C1 segment of cervical spinal cord (tissue), 14 donors: ENCODE data around the gene GRIN3A.
"Not testable (repeated sequence)": the region's sequence is repeated elsewhere in the genome, so short reads cannot be mapped to it uniquely, and the experiment has no call there.

Experiments used
- DNase-seq, 14 donors: peaks; one replicate each; lab custom pipeline; 2025; lab: John Stamatoyannopoulos, UW

The GRIN3A gene

GRCh38 chr9:101634741-101635409 lies 103.6 kb downstream of the GRIN3A start:
- DNase-seq = no peak

DNA sequence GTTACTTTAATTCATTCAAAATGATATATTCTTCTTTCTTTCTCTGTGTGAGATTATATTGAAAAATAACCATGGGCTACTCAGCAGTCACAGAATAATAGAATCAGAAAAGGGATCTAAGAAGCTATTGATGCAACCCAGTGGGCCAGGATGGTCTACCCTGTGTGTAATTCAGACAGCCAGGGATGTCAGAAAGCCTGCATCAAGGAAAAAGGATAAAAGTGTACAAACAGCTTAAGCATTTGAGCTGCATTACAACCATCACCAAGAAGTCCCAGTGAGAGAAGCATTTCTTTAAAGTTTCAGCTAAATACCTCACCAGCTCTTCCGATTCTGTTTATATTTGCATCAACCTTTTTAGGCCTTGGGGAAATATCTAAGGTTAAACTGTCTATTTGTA lies 105.8 kb downstream of the GRIN3A start:
- no peak for DNase-seq

DNA sequence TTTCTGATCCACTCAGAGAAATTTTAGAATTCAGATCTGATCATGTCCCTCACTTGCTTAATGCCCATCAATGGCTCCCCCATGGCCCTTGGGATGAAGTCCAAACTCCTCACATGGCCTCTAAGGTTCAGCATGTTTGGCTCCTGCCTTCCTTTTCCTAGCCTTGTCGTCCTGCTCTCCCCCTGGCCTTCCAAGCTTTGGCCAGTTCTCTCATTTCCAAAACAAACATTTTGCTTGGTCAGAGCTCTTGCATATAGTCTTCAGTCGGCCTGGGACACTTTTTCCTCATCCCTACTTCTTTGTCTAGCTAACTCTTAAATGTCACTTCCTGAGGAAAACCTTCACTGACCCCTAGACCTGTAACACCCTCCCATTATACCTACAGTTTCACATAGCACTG lies 106.6 kb downstream of the GRIN3A start:
- DNase-seq = no peak

DNA sequence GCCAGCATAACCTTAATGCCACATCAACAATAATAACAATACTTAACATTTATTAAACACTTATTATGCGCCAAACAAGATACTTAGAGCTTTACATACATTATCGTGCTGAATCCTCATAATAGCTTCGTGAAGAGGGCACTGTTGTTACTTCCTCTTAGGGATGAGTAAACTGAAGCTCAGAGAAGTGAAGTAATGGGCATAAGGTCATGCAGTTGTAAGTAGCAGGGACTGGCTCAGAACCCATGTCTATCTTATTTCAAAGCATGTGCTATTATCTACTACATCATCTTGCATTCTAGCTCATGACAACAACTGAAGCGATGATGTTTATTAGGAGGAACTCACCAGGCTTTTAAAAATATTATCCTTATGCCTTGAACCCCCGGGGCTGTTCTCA lies 108.8 kb downstream of the GRIN3A start:
- no peak for DNase-seq

DNA sequence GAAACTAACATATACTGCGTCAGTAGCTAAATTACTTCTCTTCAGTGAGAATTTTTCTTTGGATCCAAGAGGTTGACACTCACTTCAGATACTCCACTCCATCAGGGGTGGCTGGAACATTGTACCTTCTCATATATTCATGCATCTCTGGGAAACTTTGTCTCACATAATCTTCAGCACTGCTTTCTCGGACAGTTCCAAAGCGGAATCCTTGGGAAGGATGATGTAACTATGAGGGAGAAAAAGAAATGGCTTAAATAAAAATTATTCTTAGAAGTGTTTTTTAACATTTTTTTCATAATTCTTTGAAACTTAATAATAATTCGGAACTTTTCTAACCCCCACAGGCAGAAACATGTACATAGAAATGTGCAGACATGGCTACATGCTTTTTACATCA lies 110.3 kb downstream of the GRIN3A start:
- no peak for DNase-seq

GRCh38 chr9:101626295-101626694 lies 112.2 kb downstream of the GRIN3A start:
- no peak for DNase-seq

DNA sequence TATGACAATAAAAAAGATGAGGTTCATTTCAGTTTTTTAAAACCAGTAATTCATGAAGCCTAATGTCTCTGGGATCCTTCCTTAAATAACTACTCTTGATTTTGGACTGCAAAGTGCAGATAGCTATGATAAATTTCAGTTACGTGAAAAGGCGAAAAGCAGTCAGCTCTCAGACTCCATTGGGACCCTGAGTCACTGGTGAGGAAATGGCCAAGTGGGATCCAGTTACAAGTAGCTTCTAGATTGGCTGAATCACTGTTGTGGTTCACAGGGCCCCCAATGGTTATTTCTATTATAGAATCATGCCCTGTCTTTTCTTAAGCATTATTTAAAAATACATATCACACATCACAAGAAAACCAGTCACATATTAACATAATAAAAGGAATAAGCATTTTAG lies 112.6 kb downstream of the GRIN3A start:
- DNase-seq = no peak

- no peak for DNase-seq
Observed at GRCh38 chr9:101620452-101620851, 118.0 kb downstream of the GRIN3A start.

DNA sequence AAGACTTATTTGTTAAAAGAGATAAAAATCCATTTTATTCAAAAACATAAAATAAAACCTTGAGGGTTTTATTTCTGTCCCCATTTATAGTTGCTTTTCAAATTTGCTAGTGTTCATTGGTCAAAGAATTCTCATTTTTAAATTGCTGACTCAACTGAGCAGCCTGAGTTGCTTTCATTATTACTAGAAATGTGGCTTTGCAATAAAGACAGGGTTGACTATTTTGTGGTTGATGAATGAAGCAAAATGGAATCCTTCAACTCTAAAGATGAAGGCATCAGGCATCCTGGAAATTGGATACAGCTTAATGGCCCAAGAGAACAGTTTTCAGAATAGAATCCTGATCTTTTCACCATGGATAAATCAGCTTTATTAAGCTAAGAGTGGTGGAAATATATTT lies 119.7 kb downstream of the GRIN3A start:
- no peak for DNase-seq

DNA sequence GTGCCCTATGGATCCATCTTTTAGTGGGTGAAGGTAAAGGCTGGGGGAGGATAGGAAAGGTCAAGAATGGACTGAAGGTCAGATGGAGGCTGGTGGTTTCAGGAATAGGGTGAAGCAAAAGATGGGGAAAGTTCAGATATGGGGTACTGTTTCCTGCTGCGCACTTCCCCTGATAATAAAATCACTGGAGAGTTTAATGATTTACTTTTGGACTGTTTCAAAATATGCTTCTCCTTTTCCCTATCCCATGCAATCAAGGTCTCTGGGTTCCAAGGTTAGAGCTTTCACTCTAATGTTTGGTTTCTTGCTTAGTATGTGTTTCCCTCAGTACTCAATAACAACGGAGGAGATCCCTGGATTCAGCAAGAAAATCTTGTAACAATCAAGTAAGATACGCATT lies 132.9 kb downstream of the GRIN3A start:
- no peak for DNase-seq

- no peak for DNase-seq
Observed at GRCh38 chr9:101604296-101604695, 134.2 kb downstream of the GRIN3A start.

GRCh38 chr9:101601904-101602765 lies 136.3 kb downstream of the GRIN3A start:
- peak in 3 of 14 donors; percentile 3 to 28 (median 4) for DNase-seq

DNA sequence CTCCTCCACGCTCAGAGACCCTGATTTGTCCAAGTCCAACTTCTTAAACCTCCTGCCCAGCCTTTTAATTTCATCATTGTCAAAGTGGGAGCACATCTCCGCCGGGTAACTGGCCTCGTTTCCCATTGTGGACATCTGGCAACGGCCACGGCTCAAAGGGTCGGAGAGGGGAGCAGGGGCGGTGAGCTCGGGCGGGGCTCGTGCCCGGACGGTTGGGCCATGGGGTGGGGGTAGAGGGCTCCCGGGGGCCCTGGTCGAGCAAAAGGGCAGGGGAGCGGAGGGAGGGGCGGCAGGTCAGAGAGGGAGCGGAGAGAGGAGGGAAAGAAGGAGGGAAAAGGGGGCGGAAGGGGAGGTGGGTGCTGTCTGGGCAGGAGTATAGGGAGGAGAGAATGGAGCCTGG lies 143.7 kb downstream of the GRIN3A start, which contains the start of gene PPP3R2:
Gene PPP3R2 (minus strand): TSS at position 174 of the 400 bp plus-strand sequence. CDS start 48 bp downstream, at position 126.
- DNase-seq = no peak

GRCh38 chr9:101593345-101593744 lies 145.1 kb downstream of the GRIN3A start:
- DNase-seq = no peak

- no peak for DNase-seq
Observed at GRCh38 chr9:101592788-101593187, 145.7 kb downstream of the GRIN3A start.

- DNase-seq = no peak
Observed at GRCh38 chr9:101591787-101592446, 146.5 kb downstream of the GRIN3A start.

DNA sequence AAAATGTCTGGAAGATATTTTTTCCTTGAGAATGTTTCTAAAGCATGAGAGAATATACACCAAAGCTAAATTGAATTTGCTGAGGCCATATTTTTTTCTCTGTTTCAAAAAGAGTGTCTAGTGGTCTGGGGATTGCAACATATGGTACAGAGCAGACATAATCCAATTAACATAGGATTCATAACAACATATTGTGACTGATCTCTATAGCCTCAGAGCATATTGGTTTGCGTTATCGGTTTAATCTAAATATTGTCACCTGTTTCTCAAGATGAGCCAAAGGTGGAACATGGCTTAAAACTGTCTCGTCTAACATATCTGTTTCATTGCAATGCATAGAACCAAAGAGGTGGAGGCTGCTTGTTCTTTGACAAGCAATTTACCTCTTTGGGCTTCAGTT lies 147.5 kb downstream of the GRIN3A start:
- DNase-seq = no peak

- not testable (repeated sequence) for DNase-seq
Observed at GRCh38 chr9:101590074-101590473, 148.4 kb downstream of the GRIN3A start.

DNA sequence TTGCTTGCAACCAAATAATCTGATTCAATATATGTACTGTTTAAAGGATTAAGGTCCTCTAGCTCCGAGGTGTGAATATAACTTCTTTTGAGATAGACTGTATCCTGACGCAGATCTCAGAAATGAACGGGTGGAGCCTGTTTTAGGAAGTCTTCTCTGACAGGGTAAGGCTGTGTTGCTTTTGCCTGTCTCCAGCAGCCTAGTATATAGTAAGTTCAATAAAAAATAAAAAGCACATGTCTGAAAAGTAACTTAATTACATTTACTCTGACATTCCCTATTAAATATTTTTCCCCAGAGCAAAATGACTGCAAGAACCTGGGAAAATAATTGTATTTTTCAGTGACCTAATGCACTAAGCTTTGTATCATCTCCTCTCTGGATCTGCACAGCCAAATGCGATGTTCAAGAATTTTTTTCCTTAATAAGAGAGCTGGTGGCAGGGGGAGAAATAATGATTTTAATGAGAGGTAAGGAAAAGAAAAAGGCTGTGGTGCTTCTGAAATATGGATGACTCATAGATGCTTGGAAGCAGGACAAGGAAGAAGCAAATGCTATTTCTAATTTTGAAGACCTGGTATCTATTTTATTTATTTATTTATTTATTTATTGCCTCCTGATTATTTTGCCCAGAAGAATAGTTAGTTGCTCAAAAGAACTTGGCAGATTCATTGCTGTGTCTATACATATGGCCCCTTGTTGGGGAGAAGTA lies 151.0 kb downstream of the GRIN3A start:
- no peak for DNase-seq

- no peak for DNase-seq
Observed at GRCh38 chr9:101586651-101587050, 151.8 kb downstream of the GRIN3A start.

GRCh38 chr9:101585740-101586139 lies 152.7 kb downstream of the GRIN3A start:
- DNase-seq = no peak

- no peak for DNase-seq
Observed at GRCh38 chr9:101582553-101582952, 155.9 kb downstream of the GRIN3A start.
